Left lung (tissue), 10 donors: Measurements from ENCODE around the gene PDE8A. TPM values are rescaled to one million over a fixed set of nuclear protein-coding genes. Genes with fewer than 3 reads are reported as not detected.

Source experiments
- ATAC-seq: fragments of 200-7000 bp; cut with Tn5 transposase; one replicate; pipeline ENCODE4 v1.9.1; 2020; ENCODE audit warnings: moderate library complexity
- DNase-seq, 4 donors: peaks; one replicate each; pipeline ENCODE4 v3.0.0-alpha.2; 2013 to 2020
- H3K27ac ChIP-seq, 2 donors: fragments of 200-600 bp; sonication (generic) in 1 of 2; one replicate each; pipeline versions ENCODE4 v1.5.0 to v1.8.0; 2020 to 2021
- H3K27me3 ChIP-seq, 2 donors: fragments of 200-600 bp; sonication (generic) in 1 of 2; one replicate each; pipeline versions ENCODE4 v1.5.0 to v1.8.0; 2020 to 2021
- H3K36me3 ChIP-seq, 2 donors: fragments of 200-600 bp; sonication (generic) in 1 of 2; one replicate each; pipeline versions ENCODE4 v1.5.0 to v1.8.0; 2020 to 2021
- H3K4me1 ChIP-seq, 2 donors: fragments of 200-600 bp; one replicate each; pipeline ENCODE4 v1.8.0; 2021
- H3K4me3 ChIP-seq, 2 donors: fragments of 200-600 bp; sonication (generic) in 1 of 2; one replicate each; pipeline versions ENCODE4 v1.5.0 to v1.8.0; 2020 to 2021; ENCODE audit warnings: mild to moderate bottlenecking in 1 of 2
- H3K9me3 ChIP-seq, 2 donors: fragments of 200-600 bp; sonication (generic) in 1 of 2; one replicate each; pipeline versions ENCODE4 v1.5.0 to v1.8.0; 2020 to 2021
- intact Hi-C, 2 donors: fragments of 100-400 bp; cut with DNase I; formaldehyde crosslinking; loops; one replicate each; pipeline versions ENCODE4 v1.11.2 to v1.14.2; 2022
- polyA plus RNA-seq, 6 donors: library from polyadenylated mRNA; unstranded; fragments of 120-200 nt; gene quantifications; one replicate each; pipeline ENCODE4 v1.2.1, GENCODE V29; 2013; ENCODE audit not compliant: insufficient read length in 6 of 6
- total RNA-seq, 2 donors: library from RNA; stranded (reverse); fragmentation: NEBNext Ultra II Directional; extraction: Animal tissue kit (Norgen Biotek cat#: 25700); gene quantifications; one replicate each; pipeline ENCODE4 v1.2.1, GENCODE V29; 2021
- TF ChIP-seq, protein P1 (sequence below), 2 donors: fragments of 200-600 bp; sonication (generic) in 1 of 2; IDR thresholded peaks; one replicate each; pipeline versions ENCODE4 v1.5.0 to v1.8.0; 2021; ENCODE audit warnings: antibody characterized with exemption in 2 of 2
- donor health status: DM: no; HTN: yes; CAD: no.
- donor health status: DM: no; HTN: no; CAD: no.

PDE8A gene
- total and polyA plus RNA-seq, 8 donors: 30.4 to 64.0 (median 48.4) TPM

DNA sequence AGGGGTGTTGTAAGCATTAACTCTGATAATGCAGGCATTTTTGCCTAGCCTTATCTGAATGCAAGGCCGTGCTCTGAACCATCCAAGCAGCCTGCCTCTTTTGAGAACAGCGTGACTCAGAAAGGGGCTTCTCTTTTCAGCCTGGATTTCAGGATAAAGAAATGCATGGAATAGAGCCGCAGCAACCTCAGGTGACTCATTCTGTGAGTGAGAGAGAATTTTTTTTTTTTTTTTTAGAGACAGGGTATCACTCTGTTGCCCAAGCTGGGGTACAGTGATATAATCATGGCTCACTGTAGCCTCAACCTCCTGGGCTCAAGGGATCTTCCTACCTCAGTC is 20.6 kb upstream of the PDE8A start:
- intact Hi-C loops: no loop called here
- DNase-seq: no peak
- Histone ChIP-seq H3K9me3 (peaks cover 0 to 6% of the 10 kb centered on the region in 2 donors), H3K27ac (no peak overlapping the region), H3K4me3 (no peak overlapping the region), H3K36me3 (no peaks in the 10 kb centered on the region), H3K4me1 (peaks cover 0 to 16% of the 10 kb centered on the region in 2 donors), H3K27me3 (no peaks in the 10 kb centered on the region)
- no peak for ATAC-seq
- TF ChIP-seq, protein P1, sequence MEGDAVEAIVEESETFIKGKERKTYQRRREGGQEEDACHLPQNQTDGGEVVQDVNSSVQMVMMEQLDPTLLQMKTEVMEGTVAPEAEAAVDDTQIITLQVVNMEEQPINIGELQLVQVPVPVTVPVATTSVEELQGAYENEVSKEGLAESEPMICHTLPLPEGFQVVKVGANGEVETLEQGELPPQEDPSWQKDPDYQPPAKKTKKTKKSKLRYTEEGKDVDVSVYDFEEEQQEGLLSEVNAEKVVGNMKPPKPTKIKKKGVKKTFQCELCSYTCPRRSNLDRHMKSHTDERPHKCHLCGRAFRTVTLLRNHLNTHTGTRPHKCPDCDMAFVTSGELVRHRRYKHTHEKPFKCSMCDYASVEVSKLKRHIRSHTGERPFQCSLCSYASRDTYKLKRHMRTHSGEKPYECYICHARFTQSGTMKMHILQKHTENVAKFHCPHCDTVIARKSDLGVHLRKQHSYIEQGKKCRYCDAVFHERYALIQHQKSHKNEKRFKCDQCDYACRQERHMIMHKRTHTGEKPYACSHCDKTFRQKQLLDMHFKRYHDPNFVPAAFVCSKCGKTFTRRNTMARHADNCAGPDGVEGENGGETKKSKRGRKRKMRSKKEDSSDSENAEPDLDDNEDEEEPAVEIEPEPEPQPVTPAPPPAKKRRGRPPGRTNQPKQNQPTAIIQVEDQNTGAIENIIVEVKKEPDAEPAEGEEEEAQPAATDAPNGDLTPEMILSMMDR (IDR thresholded peaks at IDR 0.05): no peak

DNA sequence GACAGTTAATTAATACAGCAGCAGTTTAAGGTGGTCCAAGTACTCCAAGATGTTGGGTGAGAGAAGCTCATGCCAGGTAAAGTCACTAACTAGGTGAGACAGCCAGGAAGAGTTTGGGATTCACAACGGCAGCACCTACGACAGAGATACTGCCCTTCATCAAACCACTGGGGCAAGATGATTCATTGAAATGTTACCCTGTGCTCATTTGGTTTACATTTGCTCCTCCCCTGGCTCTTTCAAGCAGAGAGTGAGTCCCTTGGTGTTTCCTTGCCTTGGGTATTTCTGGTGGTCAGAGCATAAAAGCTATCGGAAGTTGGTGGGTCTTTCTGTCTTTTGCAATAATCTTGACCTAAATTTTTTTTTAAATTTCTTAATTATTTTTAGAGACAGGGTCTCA is 19.9 kb upstream of the PDE8A start:
- TF ChIP-seq, protein P1 (IDR thresholded peaks at IDR 0.05): no peak
- peaks cover 0 to 16% of the 10 kb centered on the region in 2 donors for H3K4me1 ChIP-seq
- no peak overlapping the region for H3K27ac ChIP-seq
- DNase-seq (no peak), ATAC-seq (no peak)
- H3K27me3 ChIP-seq: no peaks in the 10 kb centered on the region
- H3K36me3 ChIP-seq: no peaks in the 10 kb centered on the region
- H3K9me3 ChIP-seq: peaks cover 0 to 6% of the 10 kb centered on the region in 2 donors
- H3K4me3 ChIP-seq: no peak overlapping the region
- intact Hi-C loops: no loop called here

DNA sequence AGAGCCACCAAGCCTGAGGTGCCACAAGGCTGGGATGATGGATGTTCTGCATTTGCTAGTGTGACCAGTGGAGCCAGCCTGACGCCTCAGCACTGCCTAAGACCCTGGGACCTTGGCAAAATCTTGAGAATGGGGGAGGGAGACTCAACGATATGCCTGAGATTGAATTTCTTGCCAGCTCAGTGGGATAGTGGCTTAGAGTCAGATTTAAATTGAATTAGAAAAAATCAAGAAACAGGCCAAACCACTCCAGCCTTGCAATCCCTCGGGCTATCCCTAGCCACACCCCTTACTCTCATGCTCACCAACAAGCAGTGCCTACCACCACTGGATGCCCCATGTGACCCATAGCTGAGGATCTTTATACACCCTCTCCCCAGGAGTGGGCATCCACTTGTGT is 18.7 kb upstream of the PDE8A start:
- DNase-seq (peak in 2 of 4 donors; percentile 13 to 26), ATAC-seq (no peak)
- Histone ChIP-seq H3K27me3 (no peaks in the 10 kb centered on the region), H3K36me3 (no peaks in the 10 kb centered on the region), H3K4me1 (peaks cover 0 to 16% of the 10 kb centered on the region in 2 donors), H3K9me3 (peaks cover 0 to 6% of the 10 kb centered on the region in 2 donors), H3K27ac (no peak overlapping the region), H3K4me3 (no peak overlapping the region)
- TF ChIP-seq, protein P1 (IDR thresholded peaks at IDR 0.05): no peak
- intact Hi-C loops: no loop called here

DNA sequence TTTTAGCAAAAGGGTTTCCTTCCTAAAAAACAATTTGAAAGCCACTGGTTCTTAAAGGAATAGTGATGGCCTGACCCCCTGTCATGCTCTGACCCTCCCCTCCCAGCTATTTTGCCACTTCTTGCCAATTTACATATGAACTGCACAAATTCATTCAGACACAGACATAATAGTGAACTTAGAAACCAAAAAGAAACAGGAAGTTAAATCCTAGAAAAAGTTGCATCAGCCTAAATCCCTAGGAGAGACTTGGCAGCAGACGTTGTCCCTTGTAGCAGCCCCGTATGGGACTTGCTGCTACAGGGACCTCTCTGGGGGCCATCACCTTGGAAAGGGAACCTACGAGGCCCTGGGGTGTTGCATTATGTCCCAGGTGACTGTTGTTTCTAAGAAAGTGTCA is 14.3 kb upstream of the PDE8A start:
- H3K27me3 ChIP-seq: no peaks in the 10 kb centered on the region
- no peak for ATAC-seq
- TF ChIP-seq, protein P1 (IDR thresholded peaks at IDR 0.05): no peak
- intact Hi-C loops: no loop called here
- H3K4me1 ChIP-seq: no peaks in the 10 kb centered on the region
- DNase-seq: peak in 1 of 4 donors; percentile 15
- H3K27ac ChIP-seq: no peak overlapping the region
- H3K4me3 ChIP-seq: no peak overlapping the region
- no peaks in the 10 kb centered on the region for H3K36me3 ChIP-seq
- H3K9me3 ChIP-seq: peaks cover 0 to 6% of the 10 kb centered on the region in 2 donors

DNA sequence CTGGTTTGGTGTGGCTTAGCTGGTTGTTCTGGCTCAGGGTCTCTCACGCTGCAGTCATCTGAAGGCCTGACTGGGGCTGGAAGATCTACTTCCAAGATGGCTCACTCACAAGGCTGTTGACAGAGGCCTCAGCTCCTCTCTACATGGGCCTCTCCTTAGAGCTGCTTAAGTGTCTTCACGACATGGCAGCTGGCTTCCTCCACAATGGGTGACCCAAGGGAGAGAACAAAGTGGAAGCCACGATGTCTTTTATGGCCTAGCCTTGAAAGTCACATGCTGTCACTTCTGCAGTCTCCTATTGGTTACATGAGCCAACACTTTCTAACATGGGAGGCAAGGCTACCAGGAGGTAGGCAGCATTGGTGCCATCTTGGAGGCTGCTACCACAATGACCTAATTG is 13.4 kb upstream of the PDE8A start:
- no peak for ATAC-seq
- no peak for DNase-seq
- Histone ChIP-seq H3K27me3 (no peaks in the 10 kb centered on the region), H3K4me1 (no peaks in the 10 kb centered on the region), H3K36me3 (no peaks in the 10 kb centered on the region), H3K4me3 (no peak overlapping the region), H3K27ac (no peak overlapping the region), H3K9me3 (peaks cover 0 to 6% of the 10 kb centered on the region in 2 donors)
- intact Hi-C loops: no loop called here
- TF ChIP-seq, protein P1 (IDR thresholded peaks at IDR 0.05): no peak
